HepG2 (cell line): ENCODE measurements around the gene EPHA2. TPM values are rescaled to one million over a fixed set of nuclear protein-coding genes. Genes with fewer than 3 reads are reported as not detected.
A peak's percentile ranks its signal among the peaks of the same experiment; 100 is the strongest.

ENCODE experiments used
- GTF3A ChIP-seq: sonication (generic); formaldehyde crosslinking; conservative IDR thresholded peaks from 2 replicates; pipeline ENCODE4 v1.4.0; 2020; ENCODE audit warnings: mild to moderate bottlenecking, missing genetic modification reagents
- PAXIP1 ChIP-seq: sonication (generic); formaldehyde crosslinking; conservative IDR thresholded peaks from 2 replicates; pipeline ENCODE4 v1.4.0; 2020; ENCODE audit warnings: mild to moderate bottlenecking, missing genetic modification reagents, moderate library complexity
- SALL1 ChIP-seq: sonication (generic); formaldehyde crosslinking; IDR thresholded peaks from 2 replicates; pipeline ENCODE4 v1.8.0; 2022; ENCODE audit warnings: mild to moderate bottlenecking, missing genetic modification reagents
- ZBTB26 ChIP-seq: IDR thresholded peaks from 2 replicates; pipeline ENCODE4 v1.6.1; 2016; ENCODE audit warnings: missing compliant biosample characterization, missing genetic modification reagents, borderline replicate concordance
- ZBTB7A ChIP-seq: sonication (generic); formaldehyde crosslinking; IDR thresholded peaks from 2 replicates; pipeline ENCODE4 v1.8.0; 2022; ENCODE audit warnings: mild to moderate bottlenecking, missing genetic modification reagents
- ZNF556 ChIP-seq: sonication (generic); formaldehyde crosslinking; IDR thresholded peaks from 2 replicates; pipeline ENCODE4 v1.4.0; 2020; ENCODE audit warnings: mild to moderate bottlenecking, missing genetic modification reagents, borderline replicate concordance
- ZNF687 ChIP-seq: sonication (generic); formaldehyde crosslinking; IDR thresholded peaks from 2 replicates; pipeline ENCODE4 v1.5.1; 2020; ENCODE audit warnings: mild to moderate bottlenecking, missing genetic modification reagents, moderate library complexity
- polyA plus RNA-seq, 8 experiments: library from polyadenylated mRNA; depleted of rRNA in 3 of 8; stranded (reverse) in 7 of 8; unstranded in 1 of 8; fragments of >200 nt; fragmentation: Illumina TruSeq in 4 of 8; extraction: Trizol in 4 of 8; gene quantifications; 2 replicates each; pipeline versions ENCODE4 v1.2.1 to v1.2.3, GENCODE V29; 2011 to 2016; ENCODE audit warnings: low read depth in 4 of 8, missing spikeins in 1 of 8, mixed read lengths in 1 of 8; ENCODE audit not compliant: insufficient read depth in 1 of 8
- total RNA-seq, 5 experiments: library from RNA; depleted of rRNA; stranded (reverse); fragments of >200 nt; fragmentation: Illumina TruSeq; extraction: Trizol; gene quantifications; 2 replicates each; pipeline ENCODE4 v1.2.3, GENCODE V29; 2016; ENCODE audit warnings: low read depth in 1 of 5

The EPHA2 gene
- total and polyA plus RNA-seq, 2 of the 13 experiments (the other 11 are each of a cell fraction or from before 2014, with no cell fraction given), result 33.6 to 53.6 TPM

DNA sequence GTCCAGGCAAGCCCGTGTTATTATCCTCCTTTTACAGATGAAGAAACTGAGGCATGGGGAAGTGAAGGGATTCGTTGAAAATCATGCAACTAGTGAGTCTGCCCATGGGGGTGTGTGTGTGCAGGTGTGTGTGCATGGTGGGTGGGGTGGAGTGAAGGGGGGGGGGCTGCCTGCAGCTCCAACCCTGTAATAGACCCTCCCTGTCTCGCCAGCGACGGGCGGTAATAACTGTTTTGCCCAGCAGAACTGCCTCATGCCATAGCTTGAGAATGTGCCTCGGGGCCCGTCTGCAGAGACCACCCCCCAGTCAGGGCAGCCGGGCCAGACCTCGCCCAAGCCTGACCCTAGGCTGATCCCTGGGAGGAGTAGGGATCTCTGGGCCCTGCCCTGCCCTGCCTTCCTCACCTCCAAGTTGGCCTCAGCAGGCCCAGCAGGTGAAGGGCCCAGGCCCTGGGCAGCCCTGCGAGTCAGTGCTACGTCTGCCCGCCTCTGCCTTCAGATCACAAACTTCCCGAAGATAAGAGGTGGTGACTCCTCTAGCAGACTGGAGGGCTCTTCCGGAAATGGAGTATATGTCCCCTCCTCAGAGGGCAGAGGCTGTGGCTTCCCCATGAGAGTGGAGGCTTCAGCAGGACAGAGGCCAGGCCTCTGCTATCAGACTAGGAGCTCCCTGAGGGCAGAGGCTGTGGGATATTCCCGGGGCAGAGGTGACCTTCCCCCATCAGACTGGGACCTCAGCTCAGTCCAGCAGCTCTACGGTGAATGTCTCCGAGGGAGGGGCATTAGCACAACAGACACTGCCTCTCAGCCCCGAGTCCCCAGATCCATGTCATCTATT is 15.7 kb upstream of the EPHA2 start (continued):
- TF ChIP-seq ZBTB26, result no peak
- 0 out of 2 replicates have a peak, but pooled peaks have one; percentile 11 for TF ChIP-seq PAXIP1
- TF ChIP-seq GTF3A (CRISPR knock-in tag), result no peak
- TF ChIP-seq SALL1 (CRISPR knock-in tag), result peak; percentile 10; the same call in 1 of the 2 replicates
- no peak for TF ChIP-seq ZBTB7A
- no peak for TF ChIP-seq ZNF556 (CRISPR knock-in tag)
- TF ChIP-seq ZNF687 (CRISPR knock-in tag), result peak; percentile 54
- TF ChIP-seq, all 625 proteins: peak for 11
